T-cell (primary cell): Measurements from ENCODE around the gene TP63. TPM values are rescaled to one million over a fixed set of nuclear protein-coding genes. Genes with fewer than 3 reads are reported as not detected.
"Not testable (repeated sequence)": the region's sequence is repeated elsewhere in the genome, so short reads cannot be mapped to it uniquely, and the experiment has no call there.

Experiments used
- ATAC-seq, 4 experiments: fragments of 200-7000 bp in 3 of 4; fragments of 150-1000 bp in 1 of 4; cut with Tn5 transposase; replicated peaks in 1 of 4; 1 replicate in 3 of 4; 2 replicates in 1 of 4; pipeline ENCODE4 v1.10.0; 2021; ENCODE audit warnings: moderate library complexity in 3 of 4, mild to moderate bottlenecking in 2 of 4, moderate number of reproducible peaks in 1 of 4
- CTCF ChIA-PET, 2 donors: fragments of 300-600 bp; sonication (Branson Sonifier 250); formaldehyde crosslinking; loops; one replicate each; lab custom pipeline; 2022; ENCODE audit warnings: antibody characterized with exemption in 2 of 2; lab: Charles Lee
- POLR2A ChIA-PET, 2 donors: fragments of 300-600 bp; sonication (Branson Sonifier 250); formaldehyde crosslinking; loops; one replicate each; lab custom pipeline; 2022; ENCODE audit warnings: antibody characterized with exemption in 2 of 2; lab: Charles Lee
- DNase-seq, 35 experiments: peaks; one replicate each; pipeline versions ENCODE4 v3.0.0 to v3.0.0-alpha.2; 2013 to 2023
- H3K27ac ChIP-seq: one replicate; pipeline ENCODE4 v1.5.1; 2013; ENCODE audit warnings: low read length
- H3K27me3 ChIP-seq, 2 experiments: replicated peaks in 1 of 2; 1 replicate in 1 of 2; 2 replicates in 1 of 2; pipeline versions ENCODE4 v1.6.1 to v1.7.0; 2013; ENCODE audit warnings: low read length in 1 of 2, mixed read lengths in 1 of 2; ENCODE audit not compliant: control insufficient read depth in 2 of 2, insufficient read depth in 2 of 2; ENCODE audit errors: extremely low read depth in 1 of 2
- H3K36me3 ChIP-seq, 2 donors: 1 replicate in 1 of 2; 2 replicates in 1 of 2; pipeline versions ENCODE4 v1.6.1 to v1.7.0; 2013; ENCODE audit warnings: low read length in 1 of 2; ENCODE audit not compliant: control insufficient read depth in 2 of 2, insufficient read depth in 1 of 2; ENCODE audit errors: extremely low read depth in 1 of 2
- H3K4me1 ChIP-seq, 2 experiments: 1 replicate in 1 of 2; 2 replicates in 1 of 2; pipeline versions ENCODE4 v1.6.1 to v1.7.0; 2013; ENCODE audit warnings: low read length in 2 of 2, mixed read lengths in 1 of 2; ENCODE audit not compliant: insufficient read depth in 2 of 2, control insufficient read depth in 1 of 2; ENCODE audit errors: extremely low read depth in 1 of 2
- H3K4me3 ChIP-seq, 2 donors: 1 replicate in 1 of 2; 2 replicates in 1 of 2; pipeline versions ENCODE4 v1.5.1 to v1.7.0; 2013; ENCODE audit warnings: mild to moderate bottlenecking in 2 of 2, low read length in 1 of 2, moderate library complexity in 1 of 2; ENCODE audit not compliant: control insufficient read depth in 1 of 2; ENCODE audit errors: extremely low read depth in 1 of 2
- H3K9me3 ChIP-seq: 2 replicates; pipeline ENCODE4 v1.7.0; 2013
- H3K27ac Mint-ChIP-seq, 2 donors: one replicate each; pipeline ENCODE4 v1.8.0; 2020 to 2021; ENCODE audit warnings: mild to moderate bottlenecking in 2 of 2, mixed read lengths in 2 of 2
- H3K27me3 Mint-ChIP-seq, 2 donors: one replicate each; pipeline ENCODE4 v1.8.0; 2021 to 2022; ENCODE audit warnings: mixed read lengths in 2 of 2
- H3K36me3 Mint-ChIP-seq: one replicate; pipeline ENCODE4 v1.8.0; 2021; ENCODE audit warnings: mixed read lengths
- H3K4me1 Mint-ChIP-seq, 3 donors: one replicate each; pipeline ENCODE4 v1.8.0; 2020 to 2022; ENCODE audit warnings: mixed read lengths in 3 of 3, mild to moderate bottlenecking in 1 of 3
- H3K4me3 Mint-ChIP-seq, 3 donors: one replicate each; pipeline ENCODE4 v1.8.0; 2020 to 2022; ENCODE audit warnings: mild to moderate bottlenecking in 3 of 3, mixed read lengths in 3 of 3, moderate library complexity in 3 of 3
- H3K9me3 Mint-ChIP-seq, 3 donors: one replicate each; pipeline ENCODE4 v1.8.0; 2020 to 2022; ENCODE audit warnings: mixed read lengths in 3 of 3
- WGBS: methylation state at CpG from one replicate; pipeline ENCODE4 v1.1.5; 2013; ENCODE audit warnings: missing lambda C conversion rate; ENCODE audit not compliant: insufficient coverage; 5-methylcytosine and 5-hydroxymethylcytosine counted together
- total RNA-seq, 35 experiments: library from RNA in 6 of 35; stranded (reverse) in 6 of 35; fragments of 120-200 nt in 1 of 35; gene quantifications; one replicate each; pipeline versions ENCODE4 v1.2.1 to v1.2.4 and lab custom pipeline; 2013 to 2026

The TP63 gene
- total RNA-seq, 5 donors from 2014 or later (not counting 1 experiment from before 2014, with no cell fraction given) = 0.35 to 0.75 (median 0.62) TPM; not detected in 1

DNA sequence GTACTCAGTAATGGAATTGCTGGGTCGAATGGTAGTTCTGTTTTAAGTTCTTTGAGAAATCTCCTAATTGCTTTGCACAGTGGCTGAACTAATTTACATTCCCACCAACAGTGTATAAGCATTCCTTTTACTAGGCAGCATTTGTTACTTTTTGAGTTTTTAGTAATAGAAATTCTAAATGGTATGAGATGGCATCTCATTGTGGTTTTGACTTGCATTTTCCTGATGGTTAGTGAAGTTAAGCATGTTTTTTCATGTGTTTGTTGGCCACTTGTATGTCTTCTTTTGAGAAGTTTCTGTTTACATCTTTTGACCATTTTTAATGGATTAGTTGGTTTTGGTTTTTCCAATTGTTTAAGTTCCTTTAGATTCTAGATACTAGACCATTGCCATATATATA lies 28.4 kb downstream of the TP63 start:
- ChIA-PET POLR2A (no interaction called here), CTCF (no interaction called here)
- Histone ChIP-seq H3K27ac (no peak overlapping the region), H3K27me3 (no peaks in the 10 kb centered on the region), H3K36me3 (no peaks in the 10 kb centered on the region), H3K4me1 (no peaks in the 10 kb centered on the region), H3K4me3 (no peak overlapping the region), H3K9me3 (peaks cover 4% of the 10 kb centered on the region)
- Mint-ChIP-seq H3K4me3 (no peak overlapping the region), H3K27ac (no peak overlapping the region), H3K27me3 (peaks cover 0 to 8% of the 10 kb centered on the region in 2 donors), H3K4me1 (no peaks in the 10 kb centered on the region), H3K36me3 (no peaks in the 10 kb centered on the region), H3K9me3 (peaks cover 7 to 25% (median 14%) of the 10 kb centered on the region in 3 donors)
- DNase-seq (no peak), ATAC-seq (no peak)
- no CpG with 5 or more reads among the region's 1 CpG for WGBS

GRCh38 chr3:189664311-189664710 lies 33.1 kb downstream of the TP63 start:
- peaks cover 0 to 12% of the 10 kb centered on the region in 2 donors for H3K27me3 Mint-ChIP-seq
- no peak overlapping the region for H3K27ac Mint-ChIP-seq
- Histone ChIP-seq H3K27me3 (no peaks in the 10 kb centered on the region), H3K4me3 (no peak overlapping the region), H3K4me1 (no peaks in the 10 kb centered on the region), H3K9me3 (no peaks in the 10 kb centered on the region), H3K27ac (no peak overlapping the region), H3K36me3 (no peaks in the 10 kb centered on the region)
- ChIA-PET POLR2A (no interaction called here), CTCF (no interaction called here)
- no peaks in the 10 kb centered on the region for H3K4me1 Mint-ChIP-seq
- ATAC-seq (no peak), DNase-seq (no peak)
- no peaks in the 10 kb centered on the region for H3K9me3 Mint-ChIP-seq
- no peaks in the 10 kb centered on the region for H3K36me3 Mint-ChIP-seq
- WGBS = 100% methylated on average over 1 of the region's 1 CpG
- H3K4me3 Mint-ChIP-seq = no peak overlapping the region

DNA sequence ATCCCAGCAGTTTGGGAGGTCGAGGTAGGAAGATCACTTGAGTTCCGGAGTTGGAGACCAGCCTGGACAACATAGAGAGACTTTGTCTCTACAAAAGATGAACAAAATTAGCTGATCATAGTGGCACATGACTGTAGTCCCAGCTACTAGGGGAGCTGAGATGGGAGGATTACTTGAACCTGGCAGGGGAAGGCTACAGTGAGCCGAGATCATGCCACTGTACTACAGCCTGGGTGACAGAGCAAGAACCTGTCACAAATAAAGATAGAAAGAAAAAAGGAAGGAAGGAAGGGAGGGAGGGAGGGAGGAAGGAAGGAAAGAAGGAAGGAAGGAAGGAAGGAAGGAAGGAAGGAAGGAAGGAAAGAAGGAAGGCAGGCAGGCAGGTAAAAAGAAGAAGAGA lies 41.2 kb downstream of the TP63 start:
- H3K9me3 Mint-ChIP-seq, H3K36me3 ChIP-seq, H3K4me1 Mint-ChIP-seq, H3K4me3 Mint-ChIP-seq, H3K4me1 ChIP-seq, H3K36me3 Mint-ChIP-seq, ATAC-seq, H3K27ac ChIP-seq, H3K9me3 ChIP-seq, DNase-seq, H3K27ac Mint-ChIP-seq, H3K27me3 ChIP-seq, H3K27me3 Mint-ChIP-seq, H3K4me3 ChIP-seq, POLR2A ChIA-PET: not testable (repeated sequence)
- CTCF ChIA-PET = interaction anchor here in 1 of 2 donors (0.6 kb wide), 1 partner anchor 289 kb away, joined by 9 read pairs; no protein-coding TSS in a partner anchor
- 96% methylated on average over 3 of the region's 3 CpGs for WGBS

GRCh38 chr3:189673535-189673934 lies 42.3 kb downstream of the TP63 start:
- H3K4me3 ChIP-seq = no peak overlapping the region
- no peaks in the 10 kb centered on the region for H3K4me1 ChIP-seq
- no peaks in the 10 kb centered on the region for H3K27me3 ChIP-seq
- H3K9me3 ChIP-seq = peaks cover under 1% of the 10 kb centered on the region
- H3K36me3 ChIP-seq = no peaks in the 10 kb centered on the region
- no peak overlapping the region for H3K27ac ChIP-seq
- Mint-ChIP-seq H3K36me3 (no peaks in the 10 kb centered on the region), H3K4me3 (no peak overlapping the region), H3K4me1 (peaks cover 0 to 3% (median 0%) of the 10 kb centered on the region in 3 donors), H3K27me3 (peaks cover 0 to 3% of the 10 kb centered on the region in 2 donors), H3K27ac (no peak overlapping the region), H3K9me3 (peaks cover 0 to 9% (median 4%) of the 10 kb centered on the region in 3 donors)
- no CpG with 5 or more reads among the region's 2 CpGs for WGBS
- POLR2A ChIA-PET = no interaction called here
- DNase-seq (no peak), ATAC-seq (no peak)
- CTCF ChIA-PET = no interaction called here

GRCh38 chr3:189674249-189674913 lies 43.2 kb downstream of the TP63 start:
- H3K4me3 ChIP-seq = no peak overlapping the region
- 100% methylated on average over 1 of the region's 6 CpGs for WGBS
- H3K27ac ChIP-seq = no peak overlapping the region
- DNase-seq (no peak), ATAC-seq (no peak)
- peaks cover 2 to 13% (median 4%) of the 10 kb centered on the region in 3 donors for H3K9me3 Mint-ChIP-seq
- H3K9me3 ChIP-seq = peaks cover 3% of the 10 kb centered on the region
- H3K27me3 ChIP-seq = no peaks in the 10 kb centered on the region
- H3K27me3 Mint-ChIP-seq = peaks cover 0 to 3% of the 10 kb centered on the region in 2 donors
- H3K4me1 Mint-ChIP-seq = peaks cover 0 to 3% (median 0%) of the 10 kb centered on the region in 3 donors
- no peaks in the 10 kb centered on the region for H3K4me1 ChIP-seq
- no peak overlapping the region for H3K4me3 Mint-ChIP-seq
- H3K36me3 Mint-ChIP-seq = no peaks in the 10 kb centered on the region
- H3K27ac Mint-ChIP-seq = no peak overlapping the region
- ChIA-PET POLR2A (no interaction called here), CTCF (interaction anchor here in 1 of 2 donors (0.6 kb wide), 1 partner anchor 1117 kb away, joined by 3 read pairs; no protein-coding TSS in a partner anchor)
- no peaks in the 10 kb centered on the region for H3K36me3 ChIP-seq

GRCh38 chr3:189677667-189678066 lies 46.5 kb downstream of the TP63 start:
- Mint-ChIP-seq H3K4me1 (no peaks in the 10 kb centered on the region), H3K27me3 (peaks cover 0 to 8% of the 10 kb centered on the region in 2 donors), H3K4me3 (no peak overlapping the region), H3K27ac (no peak overlapping the region), H3K9me3 (peaks cover 0 to 13% (median 2%) of the 10 kb centered on the region in 3 donors), H3K36me3 (no peaks in the 10 kb centered on the region)
- DNase-seq (no peak), ATAC-seq (no peak)
- H3K27ac ChIP-seq = no peak overlapping the region
- no peaks in the 10 kb centered on the region for H3K4me1 ChIP-seq
- WGBS = 80% methylated on average over 1 of the region's 4 CpGs
- POLR2A ChIA-PET = no interaction called here
- H3K4me3 ChIP-seq = no peak overlapping the region
- CTCF ChIA-PET = no interaction called here
- H3K9me3 ChIP-seq = peaks cover 3% of the 10 kb centered on the region
- H3K27me3 ChIP-seq = no peaks in the 10 kb centered on the region
- H3K36me3 ChIP-seq = no peaks in the 10 kb centered on the region
